ENCODE measurements around the gene FNIP2.

Gene FNIP2

DNA sequence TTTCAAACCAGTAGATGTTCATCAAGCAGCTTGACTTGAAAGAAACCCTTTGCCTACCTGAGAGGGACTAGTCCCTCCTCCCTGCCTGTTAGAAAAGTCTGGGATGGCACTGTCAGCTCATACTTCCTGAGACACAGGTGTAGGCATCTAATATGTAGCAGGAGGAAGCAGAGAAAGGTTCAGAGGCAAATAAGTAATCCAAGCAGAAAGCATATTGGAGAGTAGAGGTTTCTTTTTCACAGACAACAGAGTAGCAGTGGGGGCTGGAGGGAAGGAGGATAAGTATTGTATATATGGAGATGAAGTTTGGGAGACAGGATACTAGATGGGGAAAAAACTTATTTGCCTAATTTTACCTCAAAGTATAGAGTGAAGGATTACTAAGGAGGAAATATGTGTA, 81.5 kb downstream of the FNIP2 start:
- no peaks in the 10 kb centered on the region for H3K27me3 ChIP-seq (ENCODE audit: control insufficient read depth, insufficient read depth, low read length, poor library complexity, severe bottlenecking)
- no peaks in the 10 kb centered on the region for H3K36me3 ChIP-seq (ENCODE audit: control insufficient read depth, insufficient read depth, low read length)

DNA sequence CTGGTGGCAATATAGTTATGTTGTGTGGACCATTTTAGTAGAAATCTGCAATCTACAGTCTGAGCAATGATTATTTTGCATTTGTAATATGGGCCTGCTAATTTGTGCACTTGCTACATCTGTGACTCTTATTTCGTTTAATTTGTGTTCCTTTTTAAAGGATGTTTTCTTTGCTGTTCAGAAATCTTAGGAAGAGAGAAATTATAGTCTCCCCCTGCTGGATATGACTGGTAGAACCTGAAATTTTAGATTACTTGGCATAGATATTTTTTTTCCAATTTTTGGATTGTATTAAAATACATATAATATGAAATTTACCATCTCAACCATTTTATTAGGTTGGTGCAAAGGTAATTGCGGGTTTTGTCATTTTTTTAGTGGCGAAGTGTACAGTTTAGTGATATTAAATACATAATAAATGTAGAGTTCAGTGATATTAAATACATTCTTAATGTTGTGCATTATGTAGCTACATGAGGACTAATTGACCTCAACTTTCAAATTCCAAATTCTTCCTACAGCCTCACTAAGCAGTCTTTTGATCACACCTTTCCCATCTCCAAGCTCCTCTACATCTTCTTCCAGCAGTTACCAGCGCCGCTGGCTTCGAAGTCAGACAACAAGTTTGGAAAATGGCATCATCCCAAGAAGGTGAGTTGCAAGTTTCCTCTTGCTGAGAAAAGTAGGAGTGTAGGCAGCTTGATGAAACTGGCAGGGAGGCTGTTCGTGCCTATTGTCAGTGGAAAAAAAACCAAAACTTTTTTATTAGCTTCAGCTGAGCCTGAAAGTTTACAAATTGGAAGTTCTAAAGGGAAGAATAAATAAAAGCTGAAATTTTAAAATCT, 82.2 kb downstream of the FNIP2 start:
- Histone ChIP-seq H3K36me3 (ENCODE audit: control insufficient read depth, insufficient read depth, low read length) (no peaks in the 10 kb centered on the region), H3K27me3 (ENCODE audit: control insufficient read depth, insufficient read depth, low read length, poor library complexity, severe bottlenecking) (no peaks in the 10 kb centered on the region), H3K9me3 (ENCODE audit: control insufficient read depth, low read length) (no peaks in the 10 kb centered on the region), H3K27ac (ENCODE audit: insufficient read depth, low read depth, low read length, poor library complexity, severe bottlenecking) (no peak overlapping the region), H3K4me1 (ENCODE audit: control insufficient read depth, insufficient read depth, low read length) (no peaks in the 10 kb centered on the region), H3K4me3 (ENCODE audit: insufficient read depth, low read depth, low read length) (no peak overlapping the region)
- 87 to 90% methylated on average over 5 of the region's 7 CpGs for WGBS, 2 experiments

More for the DNA sequence above, 81.5 kb downstream of the FNIP2 start:
- no peak overlapping the region for H3K27ac ChIP-seq (ENCODE audit: insufficient read depth, low read depth, low read length, poor library complexity, severe bottlenecking)
- no peak overlapping the region for H3K4me3 ChIP-seq (ENCODE audit: insufficient read depth, low read depth, low read length)
- H3K4me1 ChIP-seq (ENCODE audit: control insufficient read depth, insufficient read depth, low read length) = no peaks in the 10 kb centered on the region
- no peaks in the 10 kb centered on the region for H3K9me3 ChIP-seq (ENCODE audit: control insufficient read depth, low read length)

GRCh38 chr4:158854236-158854635, 85.4 kb downstream of the FNIP2 start:
- Histone ChIP-seq H3K9me3 (ENCODE audit: control insufficient read depth, low read length) (no peaks in the 10 kb centered on the region), H3K27me3 (ENCODE audit: control insufficient read depth, insufficient read depth, low read length, poor library complexity, severe bottlenecking) (no peaks in the 10 kb centered on the region), H3K4me1 (ENCODE audit: control insufficient read depth, insufficient read depth, low read length) (no peaks in the 10 kb centered on the region)

DNA sequence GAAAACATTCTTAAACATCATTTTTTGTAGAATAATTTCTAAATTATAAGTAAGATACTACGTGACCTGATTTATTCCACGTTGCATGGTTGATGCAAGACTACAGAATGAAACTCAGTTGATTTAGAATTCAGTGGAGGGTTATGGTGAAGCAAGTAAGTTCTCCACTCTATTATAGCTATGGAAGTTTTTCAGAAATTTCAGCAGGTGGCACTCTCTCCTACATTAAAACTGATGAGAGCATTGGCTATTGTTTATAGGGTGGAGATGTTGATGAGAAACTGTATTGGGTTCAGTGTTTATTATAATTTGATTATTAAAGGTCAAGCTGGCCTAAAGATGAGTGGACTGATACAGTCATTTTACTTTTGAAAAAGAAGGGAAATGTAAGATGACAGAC, 88.0 kb downstream of the FNIP2 start:
- no peak overlapping the region for H3K4me3 ChIP-seq (ENCODE audit: insufficient read depth, low read depth, low read length)
- H3K36me3 ChIP-seq (ENCODE audit: control insufficient read depth, insufficient read depth, low read length) = no peaks in the 10 kb centered on the region
- 62 to 70% methylated on average over 2 of the region's 2 CpGs for WGBS, 2 experiments
- no peaks in the 10 kb centered on the region for H3K9me3 ChIP-seq (ENCODE audit: control insufficient read depth, low read length)
- H3K4me1 ChIP-seq (ENCODE audit: control insufficient read depth, insufficient read depth, low read length) = no peaks in the 10 kb centered on the region
- H3K27me3 ChIP-seq (ENCODE audit: control insufficient read depth, insufficient read depth, low read length, poor library complexity, severe bottlenecking) = no peaks in the 10 kb centered on the region
- no peak overlapping the region for H3K27ac ChIP-seq (ENCODE audit: insufficient read depth, low read depth, low read length, poor library complexity, severe bottlenecking)

More at GRCh38 chr4:158854236-158854635, 85.4 kb downstream of the FNIP2 start:
- Histone ChIP-seq H3K27ac (ENCODE audit: insufficient read depth, low read depth, low read length, poor library complexity, severe bottlenecking) (no peak overlapping the region), H3K4me3 (ENCODE audit: insufficient read depth, low read depth, low read length) (no peak overlapping the region), H3K36me3 (ENCODE audit: control insufficient read depth, insufficient read depth, low read length) (no peaks in the 10 kb centered on the region)
- 93 to 95% methylated on average over 6 of the region's 6 CpGs for WGBS, 2 experiments

GRCh38 chr4:158857951-158858350, 89.1 kb downstream of the FNIP2 start:
- Histone ChIP-seq H3K4me1 (ENCODE audit: control insufficient read depth, insufficient read depth, low read length) (no peaks in the 10 kb centered on the region), H3K4me3 (ENCODE audit: insufficient read depth, low read depth, low read length) (no peak overlapping the region), H3K27me3 (ENCODE audit: control insufficient read depth, insufficient read depth, low read length, poor library complexity, severe bottlenecking) (no peaks in the 10 kb centered on the region), H3K36me3 (ENCODE audit: control insufficient read depth, insufficient read depth, low read length) (no peaks in the 10 kb centered on the region), H3K27ac (ENCODE audit: insufficient read depth, low read depth, low read length, poor library complexity, severe bottlenecking) (no peak overlapping the region), H3K9me3 (ENCODE audit: control insufficient read depth, low read length) (no peaks in the 10 kb centered on the region)
- 92 to 96% methylated on average over 1 of the region's 1 CpG for WGBS, 2 experiments

- no peaks in the 10 kb centered on the region for H3K4me1 ChIP-seq (ENCODE audit: control insufficient read depth, insufficient read depth, low read length)
- no peaks in the 10 kb centered on the region for H3K9me3 ChIP-seq (ENCODE audit: control insufficient read depth, low read length)
- H3K27ac ChIP-seq (ENCODE audit: insufficient read depth, low read depth, low read length, poor library complexity, severe bottlenecking) = no peak overlapping the region
- H3K36me3 ChIP-seq (ENCODE audit: control insufficient read depth, insufficient read depth, low read length) = peaks cover 3% of the 10 kb centered on the region
- no peaks in the 10 kb centered on the region for H3K27me3 ChIP-seq (ENCODE audit: control insufficient read depth, insufficient read depth, low read length, poor library complexity, severe bottlenecking)
- 95 to 98% methylated on average over 5 of the region's 6 CpGs for WGBS, 2 experiments
- H3K4me3 ChIP-seq (ENCODE audit: insufficient read depth, low read depth, low read length) = no peak overlapping the region
These were observed 89.8 kb downstream of the FNIP2 start for GRCh38 chr4:158858410-158859199.

GRCh38 chr4:158859661-158860060, 90.8 kb downstream of the FNIP2 start:
- Histone ChIP-seq H3K27me3 (ENCODE audit: control insufficient read depth, insufficient read depth, low read length, poor library complexity, severe bottlenecking) (no peaks in the 10 kb centered on the region), H3K27ac (ENCODE audit: insufficient read depth, low read depth, low read length, poor library complexity, severe bottlenecking) (no peak overlapping the region), H3K4me1 (ENCODE audit: control insufficient read depth, insufficient read depth, low read length) (no peaks in the 10 kb centered on the region), H3K4me3 (ENCODE audit: insufficient read depth, low read depth, low read length) (no peak overlapping the region), H3K36me3 (ENCODE audit: control insufficient read depth, insufficient read depth, low read length) (peaks cover 3% of the 10 kb centered on the region), H3K9me3 (ENCODE audit: control insufficient read depth, low read length) (no peaks in the 10 kb centered on the region)
- 97 to 98% methylated on average over 3 to 4 of the region's 4 CpGs for WGBS, 2 experiments

DNA sequence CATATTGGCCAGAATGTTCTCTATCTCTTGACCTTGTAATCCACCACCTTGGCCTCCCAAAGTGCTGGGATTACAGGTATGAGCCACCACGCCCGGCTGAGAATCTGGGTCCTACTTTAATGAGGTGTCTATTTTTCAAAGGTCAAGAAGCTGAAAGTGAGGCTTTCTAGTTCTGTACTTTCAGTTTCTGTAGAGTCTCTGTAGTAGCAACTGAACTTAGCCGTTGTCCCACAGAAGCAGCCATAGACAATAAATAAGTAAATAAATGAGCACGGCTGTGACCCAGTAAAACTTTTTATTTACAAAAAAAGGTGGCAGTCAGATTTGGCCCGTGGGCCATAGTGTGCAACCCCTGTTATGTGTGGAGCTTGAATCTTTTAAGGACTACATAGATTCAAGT, 92.0 kb downstream of the FNIP2 start:
- no peaks in the 10 kb centered on the region for H3K27me3 ChIP-seq (ENCODE audit: control insufficient read depth, insufficient read depth, low read length, poor library complexity, severe bottlenecking)
- no peak overlapping the region for H3K4me3 ChIP-seq (ENCODE audit: insufficient read depth, low read depth, low read length)
- 97% methylated on average over 5 of the region's 5 CpGs for WGBS, 2 experiments
- H3K9me3 ChIP-seq (ENCODE audit: control insufficient read depth, low read length) = no peaks in the 10 kb centered on the region
- no peak overlapping the region for H3K27ac ChIP-seq (ENCODE audit: insufficient read depth, low read depth, low read length, poor library complexity, severe bottlenecking)
- no peaks in the 10 kb centered on the region for H3K4me1 ChIP-seq (ENCODE audit: control insufficient read depth, insufficient read depth, low read length)
- H3K36me3 ChIP-seq (ENCODE audit: control insufficient read depth, insufficient read depth, low read length) = peaks cover 3% of the 10 kb centered on the region

GRCh38 chr4:158861281-158861680, 92.5 kb downstream of the FNIP2 start:
- H3K9me3 ChIP-seq (ENCODE audit: control insufficient read depth, low read length) = no peaks in the 10 kb centered on the region
- H3K4me3 ChIP-seq (ENCODE audit: insufficient read depth, low read depth, low read length) = no peak overlapping the region
- no peaks in the 10 kb centered on the region for H3K4me1 ChIP-seq (ENCODE audit: control insufficient read depth, insufficient read depth, low read length)
- H3K27ac ChIP-seq (ENCODE audit: insufficient read depth, low read depth, low read length, poor library complexity, severe bottlenecking) = no peak overlapping the region
- H3K27me3 ChIP-seq (ENCODE audit: control insufficient read depth, insufficient read depth, low read length, poor library complexity, severe bottlenecking) = no peaks in the 10 kb centered on the region
- H3K36me3 ChIP-seq (ENCODE audit: control insufficient read depth, insufficient read depth, low read length) = peaks cover 3% of the 10 kb centered on the region
- WGBS, 2 experiments = 93 to 98% methylated on average over 3 of the region's 3 CpGs

- Histone ChIP-seq H3K27ac (ENCODE audit: insufficient read depth, low read depth, low read length, poor library complexity, severe bottlenecking) (no peak overlapping the region), H3K4me1 (ENCODE audit: control insufficient read depth, insufficient read depth, low read length) (no peaks in the 10 kb centered on the region), H3K9me3 (ENCODE audit: control insufficient read depth, low read length) (no peaks in the 10 kb centered on the region), H3K4me3 (ENCODE audit: insufficient read depth, low read depth, low read length) (no peak overlapping the region), H3K27me3 (ENCODE audit: control insufficient read depth, insufficient read depth, low read length, poor library complexity, severe bottlenecking) (no peaks in the 10 kb centered on the region), H3K36me3 (ENCODE audit: control insufficient read depth, insufficient read depth, low read length) (peaks cover 3% of the 10 kb centered on the region)
- 73 to 91% methylated on average over 3 of the region's 3 CpGs for WGBS, 2 experiments
These were observed 92.9 kb downstream of the FNIP2 start for GRCh38 chr4:158861766-158862165.

Measured in ectodermal cell (in vitro differentiated cells).